ENCODE data around the gene MTX1.
"Not testable (repeated sequence)": the region's sequence is repeated elsewhere in the genome, so short reads cannot be mapped to it uniquely, and the experiment has no call there.

Gene MTX1

GRCh38 chr1:155207806-155208540 lies 522 bp upstream of the MTX1 start, which contains the start of gene THBS3:
THBS3 (minus strand) TSS chr1:155207897; CDS start chr1:155207876, 21 bp downstream.
- Histone ChIP-seq H3K27ac (ENCODE audit: low read depth, low read length) (peak within 1 kb of the TSS; percentile 76), H3F3A (ENCODE audit: control insufficient read depth, insufficient read depth) (peaks cover 5% of the 10 kb centered on the region), H3K4me1 (ENCODE audit: control insufficient read depth, low read length) (peaks cover 36% of the 10 kb centered on the region), H4K20me1 (ENCODE audit: control insufficient read depth, insufficient read depth, low read depth, low read length) (no peaks in the 10 kb centered on the region), H3K27me3 (ENCODE audit: control insufficient read depth, low read length) (no peaks in the 10 kb centered on the region), H3K9me3 (ENCODE audit: control insufficient read depth, insufficient read depth, low read length) (no peaks in the 10 kb centered on the region), H3K4me2 (ENCODE audit: low read length) (peak within 1 kb of the TSS; percentile 93), H3K4me3 (ENCODE audit: low read length) (peak within 1 kb of the TSS; percentile 97), H3K36me3 (ENCODE audit: control insufficient read depth, low read length) (peaks cover 4% of the 10 kb centered on the region), H3K9me2 (replicated peaks; ENCODE audit: control insufficient read depth, low read length) (no peaks in the 10 kb centered on the region), H3K79me2 (ENCODE audit: control insufficient read depth, low read length) (peaks cover 11% of the 10 kb centered on the region)
- TF ChIP-seq EZH2phosphoT487 (IDR thresholded peaks at IDR 0.05; ENCODE audit: borderline replicate concordance, low read length) (no peak), CTCF (IDR thresholded peaks at IDR 0.05; ENCODE audit: low read depth, low read length, poor library complexity, severe bottlenecking) (no peak)

DNA sequence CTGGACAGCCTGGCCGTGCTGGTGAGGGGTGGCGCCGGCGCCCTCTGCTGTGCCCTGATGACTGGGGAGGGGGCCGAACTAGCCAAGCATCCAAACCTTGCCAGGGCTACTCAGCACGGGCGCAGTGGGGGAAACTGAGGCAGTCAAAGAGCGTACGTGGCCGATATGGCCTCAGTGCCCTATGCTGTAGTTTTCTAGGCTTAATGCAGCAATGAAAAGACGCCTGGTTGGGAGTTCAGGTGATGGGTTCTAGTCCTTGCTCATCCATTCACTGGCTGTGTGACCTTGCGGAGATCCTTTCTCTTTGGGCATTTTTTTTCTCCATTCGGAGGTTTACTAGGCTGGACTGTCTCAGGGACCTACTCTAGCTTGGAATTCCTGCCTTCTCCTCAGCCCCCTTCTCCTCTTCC lies 822 bp downstream of the MTX1 start:
- TF ChIP-seq EZH2phosphoT487 (IDR thresholded peaks at IDR 0.05; ENCODE audit: borderline replicate concordance, low read length): no peak
- no peak for TF ChIP-seq CTCF (IDR thresholded peaks at IDR 0.05; ENCODE audit: low read depth, low read length, poor library complexity, severe bottlenecking)
- Histone ChIP-seq H3K79me2 (ENCODE audit: control insufficient read depth, low read length) (peaks cover 11% of the 10 kb centered on the region), H3K36me3 (ENCODE audit: control insufficient read depth, low read length) (peaks cover 4% of the 10 kb centered on the region), H3K9me3 (ENCODE audit: control insufficient read depth, insufficient read depth, low read length) (no peaks in the 10 kb centered on the region), H3F3A (ENCODE audit: control insufficient read depth, insufficient read depth) (peaks cover 5% of the 10 kb centered on the region), H3K27ac (ENCODE audit: low read depth, low read length) (peak overlapping the region; percentile 76), H3K4me3 (ENCODE audit: low read length) (peak overlapping the region; percentile 97), H3K9me2 (replicated peaks; ENCODE audit: control insufficient read depth, low read length) (no peaks in the 10 kb centered on the region), H3K4me2 (ENCODE audit: low read length) (peak overlapping the region; percentile 93), H3K27me3 (ENCODE audit: control insufficient read depth, low read length) (no peaks in the 10 kb centered on the region), H3K4me1 (ENCODE audit: control insufficient read depth, low read length) (peaks cover 36% of the 10 kb centered on the region), H4K20me1 (ENCODE audit: control insufficient read depth, insufficient read depth, low read depth, low read length) (no peaks in the 10 kb centered on the region)

DNA sequence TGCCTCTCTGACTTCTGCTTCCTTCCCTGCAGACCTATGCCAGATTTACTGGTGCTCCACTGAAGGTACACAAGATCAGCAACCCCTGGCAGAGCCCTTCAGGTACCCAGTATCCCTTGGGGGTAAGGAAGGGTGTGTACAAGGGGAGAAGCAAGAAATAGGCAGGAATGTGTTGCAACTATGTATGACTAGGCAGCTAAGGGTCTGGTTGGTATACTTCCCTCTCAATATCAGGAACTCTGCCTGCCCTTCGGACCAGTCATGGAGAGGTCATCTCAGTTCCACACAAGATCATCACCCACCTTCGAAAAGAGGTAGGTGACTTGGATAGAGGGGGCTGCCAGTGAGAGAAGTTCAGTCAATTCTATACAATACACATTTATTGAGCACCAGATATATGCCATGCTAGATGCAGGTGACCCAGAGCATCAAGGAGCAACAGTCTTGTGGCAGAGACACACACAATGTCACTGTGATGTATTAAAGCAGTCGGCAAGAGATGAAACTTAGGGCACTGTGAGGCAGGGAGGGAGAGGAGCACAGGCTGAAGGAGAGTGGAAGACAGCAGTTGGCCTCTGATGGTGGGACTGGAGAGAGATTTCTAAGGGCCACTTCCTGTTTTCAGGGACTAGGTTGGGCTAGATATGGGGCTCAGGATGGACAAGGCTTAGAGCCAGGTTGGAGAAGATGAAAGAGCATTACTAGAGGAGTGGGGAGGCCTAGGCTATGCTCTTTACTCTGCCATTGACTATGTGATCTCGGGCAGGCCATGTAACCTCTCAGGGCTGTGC lies 2.0 kb downstream of the MTX1 start:
- Histone ChIP-seq H3K27me3 (ENCODE audit: control insufficient read depth, low read length) (no peaks in the 10 kb centered on the region), H3K27ac (ENCODE audit: low read depth, low read length) (no peak overlapping the region), H3K9me3 (ENCODE audit: control insufficient read depth, insufficient read depth, low read length) (no peaks in the 10 kb centered on the region), H3F3A (ENCODE audit: control insufficient read depth, insufficient read depth) (peaks cover 5% of the 10 kb centered on the region), H3K4me2 (ENCODE audit: low read length) (peak overlapping the region; percentile 93), H3K36me3 (ENCODE audit: control insufficient read depth, low read length) (peaks cover 4% of the 10 kb centered on the region), H3K4me3 (ENCODE audit: low read length) (peak overlapping the region; percentile 97; the same call in 1 of the 2 replicates), H3K9me2 (replicated peaks; ENCODE audit: control insufficient read depth, low read length) (no peaks in the 10 kb centered on the region), H3K79me2 (ENCODE audit: control insufficient read depth, low read length) (peaks cover 11% of the 10 kb centered on the region), H4K20me1 (ENCODE audit: control insufficient read depth, insufficient read depth, low read depth, low read length) (no peaks in the 10 kb centered on the region), H3K4me1 (ENCODE audit: control insufficient read depth, low read length) (peaks cover 36% of the 10 kb centered on the region)
- TF ChIP-seq CTCF (IDR thresholded peaks at IDR 0.05; ENCODE audit: low read depth, low read length, poor library complexity, severe bottlenecking) (no peak), EZH2phosphoT487 (IDR thresholded peaks at IDR 0.05; ENCODE audit: borderline replicate concordance, low read length) (no peak)

- H3K79me2 ChIP-seq (ENCODE audit: control insufficient read depth, low read length): peaks cover 11% of the 10 kb centered on the region
- not testable (repeated sequence) for H3K4me2 ChIP-seq (ENCODE audit: low read length); H3K36me3 ChIP-seq (ENCODE audit: control insufficient read depth, low read length); H3F3A ChIP-seq (ENCODE audit: control insufficient read depth, insufficient read depth); H3K4me3 ChIP-seq (ENCODE audit: low read length); H4K20me1 ChIP-seq (ENCODE audit: control insufficient read depth, insufficient read depth, low read depth, low read length); H3K27ac ChIP-seq (ENCODE audit: low read depth, low read length); H3K27me3 ChIP-seq (ENCODE audit: control insufficient read depth, low read length); H3K9me3 ChIP-seq (ENCODE audit: control insufficient read depth, insufficient read depth, low read length); H3K9me2 ChIP-seq (replicated peaks; ENCODE audit: control insufficient read depth, low read length)
- peaks cover 36% of the 10 kb centered on the region for H3K4me1 ChIP-seq (ENCODE audit: control insufficient read depth, low read length)
Measured at GRCh38 chr1:155211381-155212050, 3.0 kb downstream of the MTX1 start.

GRCh38 chr1:155212051-155212440 lies 3.6 kb downstream of the MTX1 start:
- not testable (repeated sequence) for H3K4me2 ChIP-seq (ENCODE audit: low read length); H4K20me1 ChIP-seq (ENCODE audit: control insufficient read depth, insufficient read depth, low read depth, low read length); H3K36me3 ChIP-seq (ENCODE audit: control insufficient read depth, low read length); H3F3A ChIP-seq (ENCODE audit: control insufficient read depth, insufficient read depth); H3K9me2 ChIP-seq (replicated peaks; ENCODE audit: control insufficient read depth, low read length); H3K9me3 ChIP-seq (ENCODE audit: control insufficient read depth, insufficient read depth, low read length); H3K4me3 ChIP-seq (ENCODE audit: low read length); H3K27ac ChIP-seq (ENCODE audit: low read depth, low read length); H3K27me3 ChIP-seq (ENCODE audit: control insufficient read depth, low read length)
- Histone ChIP-seq H3K79me2 (ENCODE audit: control insufficient read depth, low read length) (peaks cover 11% of the 10 kb centered on the region), H3K4me1 (ENCODE audit: control insufficient read depth, low read length) (peaks cover 30% of the 10 kb centered on the region)

Measured in DOHH2 (cell line).